Activated CD8-positive, alpha-beta T cell treated with anti-CD3 and anti-CD28 coated beads, Interleukin-2, amount 10 ng/mL, durations not matched to agents 7 days and 5 days (primary cell): ENCODE data around the gene ESPN. TPM values are rescaled to one million over a fixed set of nuclear protein-coding genes. Genes with fewer than 3 reads are reported as not detected.
"Not testable (repeated sequence)": the region's sequence is repeated elsewhere in the genome, so short reads cannot be mapped to it uniquely, and the experiment has no call there.

Source experiments
- ATAC-seq: fragments of 150-1000 bp; cut with Tn5 transposase; one replicate; pipeline ENCODE4 v1.10.0; 2021; ENCODE audit warnings: moderate library complexity
- CTCF ChIA-PET: fragments of 350-600 bp; sonication (Branson Sonifier 250); formaldehyde crosslinking; loops from one replicate; lab custom pipeline; 2021; ENCODE audit warnings: antibody characterized with exemption; lab: Charles Lee
- POLR2A ChIA-PET: fragments of 350-600 bp; sonication (Branson Sonifier 250); formaldehyde crosslinking; loops from one replicate; lab custom pipeline; 2021; ENCODE audit warnings: antibody characterized with exemption; lab: Charles Lee
- DNase-seq: peaks from one replicate; pipeline ENCODE4 v3.0.0-alpha.2; 2020
- H3K27ac Mint-ChIP-seq: one replicate; pipeline ENCODE4 v1.8.0; 2021; ENCODE audit warnings: mild to moderate bottlenecking, mixed read lengths
- H3K27me3 Mint-ChIP-seq: one replicate; pipeline ENCODE4 v1.8.0; 2021; ENCODE audit warnings: low read depth, mixed read lengths
- H3K36me3 Mint-ChIP-seq: one replicate; pipeline ENCODE4 v1.8.0; 2021; ENCODE audit warnings: low read depth, mixed read lengths
- H3K4me1 Mint-ChIP-seq: one replicate; pipeline ENCODE4 v1.8.0; 2021; ENCODE audit warnings: low read depth, mixed read lengths
- H3K4me3 Mint-ChIP-seq: one replicate; pipeline ENCODE4 v1.8.0; 2021; ENCODE audit warnings: mild to moderate bottlenecking, mixed read lengths
- H3K9me3 Mint-ChIP-seq: one replicate; pipeline ENCODE4 v1.8.0; 2022; ENCODE audit warnings: mixed read lengths; ENCODE audit not compliant: insufficient read depth
- total RNA-seq, 2 experiments: library from RNA; stranded (reverse); gene quantifications; one replicate each; pipeline ENCODE4 v1.2.3, GENCODE V29; 2021

ESPN gene
- total RNA-seq, 2 experiments from 2014 or later: 0.61 to 1.0 TPM

DNA sequence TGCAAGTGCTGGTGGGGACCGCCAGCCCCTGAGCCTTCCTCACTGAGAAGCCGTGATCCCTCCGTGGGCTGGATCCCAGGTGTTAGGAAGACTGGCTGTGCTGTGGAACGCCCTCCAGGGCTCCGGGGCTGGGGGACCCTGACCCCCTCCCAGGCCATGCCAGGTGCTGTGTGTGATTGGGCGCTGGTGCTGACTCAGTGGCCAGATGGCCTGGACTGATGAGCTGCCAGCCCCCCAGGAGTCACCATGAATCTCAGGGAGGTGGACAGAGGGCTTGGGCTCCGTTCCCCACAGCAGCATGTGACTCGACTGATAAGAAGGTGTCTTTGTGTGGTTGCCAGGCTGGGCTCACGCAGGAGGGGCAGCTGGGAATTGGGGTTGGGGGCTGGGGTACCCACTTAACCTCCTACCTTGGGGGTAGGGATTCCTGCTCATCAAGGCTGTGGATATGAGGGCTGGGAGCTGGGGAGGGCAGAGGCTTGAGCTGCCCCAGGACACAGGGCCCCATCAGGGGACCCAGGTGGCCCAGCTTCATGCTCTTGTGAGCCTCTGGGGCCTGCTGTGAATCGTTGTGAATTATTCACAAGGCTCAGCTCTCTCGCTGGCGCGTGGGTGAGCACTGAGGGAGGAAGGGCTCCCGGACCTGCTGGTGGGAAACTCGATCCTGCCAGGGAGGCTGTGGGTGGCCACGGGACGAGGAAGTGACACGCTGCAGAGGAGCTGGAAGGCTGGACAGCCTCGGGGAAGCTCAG, 5.3 kb downstream of the ESPN start:
- ATAC-seq, H3K4me1 Mint-ChIP-seq, H3K4me3 Mint-ChIP-seq, H3K36me3 Mint-ChIP-seq, POLR2A ChIA-PET, DNase-seq, H3K27ac Mint-ChIP-seq, H3K9me3 Mint-ChIP-seq: not testable (repeated sequence)
- peaks cover 21% of the 10 kb centered on the region for H3K27me3 Mint-ChIP-seq
- CTCF ChIA-PET: interaction anchor here (1.6 kb wide), 1 partner anchor 11 kb away, joined by 5 read pairs; no protein-coding TSS in a partner anchor

DNA sequence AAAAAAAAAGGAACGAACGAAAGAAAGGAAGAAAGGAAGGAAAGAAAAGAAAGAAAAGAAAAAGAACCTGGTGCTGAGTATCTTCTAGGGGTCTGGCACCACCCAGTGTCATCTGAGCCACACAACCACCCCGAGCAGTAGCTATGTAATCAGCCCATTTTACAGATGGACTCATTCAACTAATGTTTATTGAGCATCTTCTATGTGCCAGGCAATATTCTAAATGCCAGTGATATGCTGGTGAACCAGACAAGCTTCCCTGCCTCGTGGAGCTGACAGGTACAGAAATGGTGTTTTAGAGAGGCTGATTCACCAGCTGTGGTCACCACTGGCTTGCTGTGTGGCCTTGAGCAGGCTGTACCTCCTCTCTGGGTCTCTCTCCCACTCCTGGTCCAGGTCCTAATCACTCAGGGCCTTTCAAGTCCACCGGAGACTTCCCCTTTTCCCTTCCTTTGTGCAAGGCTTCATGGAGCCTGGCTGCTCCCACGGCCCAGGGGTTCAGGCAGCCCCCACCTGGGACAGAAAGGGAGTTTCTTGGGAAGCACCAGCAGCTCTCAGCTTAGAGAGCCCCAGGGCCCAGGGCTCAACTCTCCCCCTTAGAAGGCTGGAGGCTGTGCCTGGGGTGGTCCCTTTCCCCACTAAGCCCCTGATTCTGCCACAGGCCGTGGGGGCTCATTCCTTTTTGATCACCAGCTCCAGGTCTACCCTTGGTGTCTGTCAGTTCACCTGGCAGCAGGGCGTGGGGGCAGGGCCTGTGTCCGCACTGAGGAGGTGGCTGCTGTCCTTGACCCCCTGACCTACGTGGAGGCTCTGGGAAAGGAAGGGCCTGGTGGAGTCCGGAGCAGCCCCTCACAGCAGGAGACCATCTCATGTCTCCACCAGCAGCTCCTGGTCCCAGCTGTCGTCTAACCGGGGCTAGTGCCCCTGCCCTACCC, 7.3 kb downstream of the ESPN start:
- peaks cover 13% of the 10 kb centered on the region for H3K27me3 Mint-ChIP-seq
- H3K4me1 Mint-ChIP-seq, H3K36me3 Mint-ChIP-seq, POLR2A ChIA-PET, ATAC-seq, H3K27ac Mint-ChIP-seq, H3K9me3 Mint-ChIP-seq, H3K4me3 Mint-ChIP-seq, DNase-seq: not testable (repeated sequence)
- CTCF ChIA-PET: interaction anchor here (0.9 to 4.0 kb wide), 2 partner anchors 9 to 186 kb away, joined by 3 to 22 read pairs; no protein-coding TSS in a partner anchor

DNA sequence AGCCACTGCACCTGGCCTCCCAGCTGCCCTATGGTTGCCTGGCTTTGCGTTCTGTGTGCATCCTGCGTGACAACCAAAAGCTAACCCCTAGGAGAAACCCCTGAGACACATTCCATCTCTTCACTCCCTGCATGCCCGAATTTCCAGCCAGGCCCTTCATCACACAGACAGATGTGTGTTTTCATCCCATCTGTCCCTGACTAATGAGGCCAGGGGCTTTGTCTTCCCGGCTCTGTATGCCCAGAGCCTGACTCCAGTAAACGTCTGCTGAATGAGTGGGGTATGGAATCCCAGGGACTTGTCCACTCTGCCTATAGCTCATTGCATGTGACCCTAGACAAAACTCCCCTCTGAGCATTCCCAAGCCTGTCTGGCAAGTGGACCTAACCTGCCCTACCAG, 9.6 kb downstream of the ESPN start:
- DNase-seq (no peak), ATAC-seq (no peak)
- ChIA-PET POLR2A (no interaction called here), CTCF (interaction anchor here (0.8 to 4.0 kb wide), 2 partner anchors 11 to 188 kb away, joined by 3 to 22 read pairs; no protein-coding TSS in a partner anchor)
- Mint-ChIP-seq H3K27ac (no peak overlapping the region), H3K27me3 (peaks cover 18% of the 10 kb centered on the region), H3K36me3 (no peaks in the 10 kb centered on the region), H3K4me3 (no peak overlapping the region), H3K9me3 (no peaks in the 10 kb centered on the region), H3K4me1 (no peaks in the 10 kb centered on the region)

DNA sequence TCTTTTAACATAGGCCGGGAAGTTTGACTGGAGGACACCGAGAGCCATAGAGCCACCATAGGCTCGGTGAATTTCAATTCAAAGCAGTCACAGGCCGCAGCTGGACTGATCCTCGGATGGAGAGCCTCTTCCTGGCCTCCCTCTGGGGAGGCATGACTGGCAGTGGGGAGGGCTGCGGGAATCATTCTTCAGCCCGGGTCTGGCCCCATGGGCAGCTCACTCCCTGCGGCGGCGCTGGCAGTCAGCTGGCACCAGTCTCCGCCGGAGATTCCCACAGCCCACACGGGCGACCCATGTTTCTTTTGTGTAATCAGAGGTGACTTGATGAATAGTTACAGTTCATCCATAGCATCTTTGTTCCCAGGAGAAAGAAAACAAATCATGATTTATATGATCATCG, 10.6 kb downstream of the ESPN start:
- Mint-ChIP-seq H3K9me3 (no peaks in the 10 kb centered on the region), H3K27me3 (peaks cover 22% of the 10 kb centered on the region), H3K4me1 (no peaks in the 10 kb centered on the region), H3K4me3 (no peak overlapping the region), H3K36me3 (no peaks in the 10 kb centered on the region), H3K27ac (no peak overlapping the region)
- DNase-seq (no peak), ATAC-seq (no peak)
- ChIA-PET CTCF (interaction anchor here (0.8 to 4.3 kb wide), 3 partner anchors 12 to 189 kb away, joined by 3 to 30 read pairs (median 22); no protein-coding TSS in a partner anchor), POLR2A (no interaction called here)

DNA sequence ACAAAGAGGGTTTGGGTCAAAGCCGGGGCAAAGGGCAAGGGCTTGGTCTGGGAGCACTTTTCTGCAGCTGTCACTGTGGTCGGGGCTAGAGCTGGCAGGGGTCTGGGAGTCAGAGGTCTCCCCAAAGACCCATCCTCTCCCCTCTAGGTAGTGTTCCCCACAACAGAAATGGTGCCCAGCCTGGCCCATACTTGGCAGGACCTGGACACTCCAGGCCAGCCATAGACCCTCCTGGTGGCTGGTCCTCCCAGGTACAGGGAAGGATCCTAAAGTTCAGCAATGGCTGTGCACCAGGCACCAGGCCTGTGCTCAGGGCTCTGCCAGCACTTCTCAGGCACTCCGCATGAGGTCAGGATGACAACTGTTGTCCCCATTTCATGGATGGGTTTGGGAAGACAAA, 11.0 kb downstream of the ESPN start:
- POLR2A ChIA-PET: no interaction called here
- Mint-ChIP-seq H3K9me3 (no peaks in the 10 kb centered on the region), H3K4me1 (no peaks in the 10 kb centered on the region), H3K27ac (no peak overlapping the region), H3K36me3 (no peaks in the 10 kb centered on the region), H3K27me3 (peaks cover 17% of the 10 kb centered on the region), H3K4me3 (no peak overlapping the region)
- CTCF ChIA-PET: interaction anchor here (4.0 to 4.3 kb wide), 2 partner anchors 13 to 87 kb away, joined by 22 to 30 read pairs; no protein-coding TSS in a partner anchor
- DNase-seq: no peak
- no peak for ATAC-seq

DNA sequence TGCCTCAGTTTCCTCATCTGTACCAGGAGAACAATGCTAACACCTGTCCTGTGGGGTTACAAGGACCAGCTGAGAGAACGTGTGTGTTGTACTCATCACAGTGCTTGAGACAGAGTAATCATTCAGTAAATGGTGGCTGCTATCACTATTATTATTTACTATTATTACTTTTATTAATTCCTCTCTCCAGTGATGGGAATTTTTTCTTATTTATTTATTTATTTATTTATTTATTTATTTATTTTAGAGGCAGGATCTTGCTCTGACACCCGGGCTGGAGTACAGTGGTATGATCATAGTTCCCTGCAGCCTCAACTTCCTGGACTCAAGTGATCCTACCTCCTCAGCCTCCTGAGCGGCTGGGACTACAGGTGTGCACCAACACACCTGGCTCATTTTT, 11.7 kb downstream of the ESPN start:
- CTCF ChIA-PET: interaction anchor here (1.7 to 4.3 kb wide), 3 partner anchors 7 to 87 kb away, joined by 3 to 30 read pairs (median 17); no protein-coding TSS in a partner anchor
- DNase-seq, ATAC-seq, H3K9me3 Mint-ChIP-seq, H3K4me3 Mint-ChIP-seq, H3K27ac Mint-ChIP-seq, POLR2A ChIA-PET, H3K4me1 Mint-ChIP-seq, H3K36me3 Mint-ChIP-seq: not testable (repeated sequence)
- peaks cover 19% of the 10 kb centered on the region for H3K27me3 Mint-ChIP-seq

DNA sequence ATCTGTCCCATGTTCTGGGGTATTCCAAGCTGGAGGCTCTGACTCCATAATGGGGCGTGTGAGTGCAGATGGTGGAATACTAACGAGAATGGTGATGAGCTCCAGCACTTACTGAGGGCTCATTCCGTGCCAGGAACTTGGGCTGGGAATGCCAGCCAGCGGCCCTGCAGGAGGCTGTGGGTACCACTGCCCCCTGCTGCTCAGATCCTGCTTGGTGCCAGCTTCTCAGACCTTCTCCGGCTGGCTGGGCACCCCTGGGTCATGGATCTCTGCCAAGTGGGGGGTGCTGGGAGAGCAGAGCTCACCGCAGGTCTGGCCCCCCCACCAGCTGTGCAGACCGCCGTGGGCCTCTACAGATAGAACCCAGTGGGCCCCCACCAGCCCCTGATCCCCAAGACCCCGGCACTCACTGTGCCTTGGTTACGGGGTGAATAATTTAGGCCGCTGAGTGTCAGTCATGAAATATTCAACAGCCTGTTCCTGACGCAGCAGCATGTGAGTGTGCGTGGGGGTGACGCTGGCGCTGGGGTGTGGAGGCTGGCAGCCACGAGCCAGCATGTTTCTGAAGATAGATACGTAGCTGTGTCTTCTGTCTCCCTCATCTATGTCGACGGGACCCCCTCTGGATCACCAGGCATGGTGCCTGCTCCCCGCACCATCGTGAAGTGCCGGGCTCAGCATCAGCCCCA, 12.6 kb downstream of the ESPN start:
- H3K4me3 Mint-ChIP-seq: not testable (repeated sequence)
- peaks cover 24% of the 10 kb centered on the region for H3K27me3 Mint-ChIP-seq
- POLR2A ChIA-PET: interaction anchor here (1.4 kb wide), 1 partner anchor 53 kb away, joined by 3 read pairs; no protein-coding TSS in a partner anchor

DNA sequence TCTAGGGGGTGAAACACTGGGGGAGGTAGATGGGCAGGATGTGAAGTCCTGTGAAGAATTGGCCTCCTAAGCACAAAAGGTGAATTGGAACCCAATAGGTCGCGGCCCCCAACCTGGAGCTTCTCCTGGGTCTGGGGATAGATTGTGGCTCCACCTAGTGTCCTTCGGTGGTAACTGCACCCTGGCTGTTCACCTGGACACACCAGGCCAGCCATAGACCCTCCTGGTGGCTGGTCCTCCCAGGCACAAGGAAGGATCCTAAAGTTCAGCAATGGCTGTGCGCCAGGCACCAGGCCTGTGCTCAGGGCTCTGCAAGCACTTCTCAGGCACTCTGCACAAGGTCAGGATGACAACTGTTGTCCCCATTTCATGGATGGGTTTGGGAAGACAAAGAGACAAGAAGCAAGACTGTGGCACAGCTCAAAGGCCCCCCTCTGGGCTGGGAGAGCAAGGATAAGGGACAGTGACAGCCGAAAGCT, 13.5 kb downstream of the ESPN start:
- H3K9me3 Mint-ChIP-seq: no peaks in the 10 kb centered on the region
- DNase-seq (peak; percentile 80), ATAC-seq (peak; percentile 67)
- no peak overlapping the region for H3K27ac Mint-ChIP-seq
- no peaks in the 10 kb centered on the region for H3K36me3 Mint-ChIP-seq
- ChIA-PET POLR2A (interaction anchor here (1.4 to 1.5 kb wide), 2 partner anchors 22 to 52 kb away, joined by 3 read pairs; no protein-coding TSS in a partner anchor), CTCF (interaction anchor here (0.7 to 7.1 kb wide), 29 partner anchors 8 to 535 kb away, joined by 3 to 103 read pairs (median 6); partner anchors contain the start of genes HES2, ICMT, NOL9 and TAS1R1)
- H3K4me3 Mint-ChIP-seq: no peak overlapping the region
- H3K27me3 Mint-ChIP-seq: peaks cover 24% of the 10 kb centered on the region
- peaks cover 2% of the 10 kb centered on the region for H3K4me1 Mint-ChIP-seq

More for the DNA sequence above, 12.6 kb downstream of the ESPN start:
- not testable (repeated sequence) for ATAC-seq, H3K27ac Mint-ChIP-seq, DNase-seq, H3K4me1 Mint-ChIP-seq, H3K36me3 Mint-ChIP-seq, H3K9me3 Mint-ChIP-seq
- CTCF ChIA-PET: interaction anchor here (0.9 to 7.1 kb wide), 22 partner anchors 8 to 202 kb away, joined by 3 to 103 read pairs (median 8); partner anchors contain the start of genes HES2, ICMT and TNFRSF25

DNA sequence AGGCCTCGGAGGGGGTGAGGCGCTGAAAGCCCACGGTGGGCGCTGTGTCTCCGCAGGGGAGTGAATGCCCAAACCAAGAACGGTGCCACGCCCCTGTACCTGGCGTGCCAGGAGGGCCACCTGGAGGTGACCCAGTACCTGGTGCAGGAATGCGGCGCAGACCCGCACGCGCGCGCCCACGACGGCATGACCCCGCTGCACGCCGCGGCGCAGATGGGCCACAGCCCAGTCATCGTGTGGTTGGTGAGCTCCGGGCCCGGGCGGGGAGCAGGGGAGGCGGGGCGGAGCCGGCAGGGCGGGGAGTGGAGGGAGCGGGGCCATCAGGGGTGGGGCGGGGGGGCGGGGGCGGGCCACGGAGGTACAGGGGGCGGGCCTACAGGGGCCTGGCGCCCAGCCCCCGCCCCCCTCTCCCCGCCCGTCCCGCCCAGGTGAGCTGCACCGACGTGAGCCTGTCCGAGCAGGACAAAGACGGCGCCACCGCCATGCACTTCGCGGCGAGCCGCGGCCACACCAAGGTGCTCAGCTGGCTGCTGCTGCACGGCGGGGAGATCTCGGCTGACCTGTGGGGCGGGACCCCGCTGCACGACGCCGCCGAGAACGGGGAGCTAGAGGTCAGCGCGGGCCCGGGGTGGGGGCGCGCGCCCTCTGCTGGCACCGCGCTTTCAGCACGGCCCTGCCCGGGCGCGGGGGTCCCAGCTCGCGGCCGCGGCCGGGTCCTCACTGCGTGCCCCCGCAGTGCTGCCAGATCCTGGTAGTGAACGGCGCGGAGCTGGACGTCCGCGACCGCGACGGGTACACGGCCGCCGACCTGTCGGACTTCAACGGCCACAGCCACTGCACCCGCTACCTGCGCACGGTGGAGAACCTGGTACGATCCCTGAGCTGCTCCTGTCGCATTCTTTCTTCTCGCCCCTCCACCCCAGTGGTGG, 15.9 kb downstream of the ESPN start:
- Mint-ChIP-seq H3K9me3 (no peaks in the 10 kb centered on the region), H3K27ac (no peak overlapping the region), H3K27me3 (peaks cover 26% of the 10 kb centered on the region), H3K4me3 (no peak overlapping the region), H3K4me1 (peaks cover 2% of the 10 kb centered on the region), H3K36me3 (no peaks in the 10 kb centered on the region)
- ATAC-seq (peak; percentile 85), DNase-seq (peak; percentile 79)
- POLR2A ChIA-PET: interaction anchor here (1.2 kb wide), 1 partner anchor 20 kb away, joined by 4 read pairs; no protein-coding TSS in a partner anchor
- CTCF ChIA-PET: interaction anchor here (1.0 to 7.1 kb wide), 10 partner anchors 9 to 202 kb away, joined by 3 to 103 read pairs (median 6); partner anchors contain the start of gene HES2

DNA sequence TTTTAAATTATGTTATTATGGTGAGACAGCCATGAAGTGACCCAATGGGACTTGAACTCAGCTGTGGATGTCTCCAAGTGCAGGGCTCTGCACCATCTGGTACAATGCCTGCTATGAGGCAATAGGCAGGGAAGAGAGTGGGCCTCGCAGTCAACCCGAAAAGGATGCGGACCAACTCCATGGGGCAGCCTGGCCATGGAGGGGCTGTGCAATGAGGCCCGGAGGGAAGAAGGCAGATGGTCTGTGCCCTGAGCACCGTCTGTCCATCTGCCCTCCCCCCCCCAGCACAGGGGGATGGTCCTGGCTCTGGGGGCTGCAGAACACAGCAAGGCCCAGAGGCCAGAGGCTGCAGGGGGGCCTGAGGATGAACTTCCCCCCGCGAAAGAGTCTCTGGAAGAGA, 17.0 kb downstream of the ESPN start:
- Mint-ChIP-seq H3K27me3 (peaks cover 33% of the 10 kb centered on the region), H3K36me3 (no peaks in the 10 kb centered on the region), H3K4me3 (no peak overlapping the region), H3K27ac (no peak overlapping the region), H3K4me1 (peaks cover 5% of the 10 kb centered on the region), H3K9me3 (no peaks in the 10 kb centered on the region)
- DNase-seq: no peak
- CTCF ChIA-PET: interaction anchor here (0.7 to 7.1 kb wide), 7 partner anchors 8 to 256 kb away, joined by 3 to 103 read pairs (median 4); partner anchors contain the start of gene HES2
- POLR2A ChIA-PET: no interaction called here
- no peak for ATAC-seq
